ENCODE data around the gene LRRC4.

DNA sequence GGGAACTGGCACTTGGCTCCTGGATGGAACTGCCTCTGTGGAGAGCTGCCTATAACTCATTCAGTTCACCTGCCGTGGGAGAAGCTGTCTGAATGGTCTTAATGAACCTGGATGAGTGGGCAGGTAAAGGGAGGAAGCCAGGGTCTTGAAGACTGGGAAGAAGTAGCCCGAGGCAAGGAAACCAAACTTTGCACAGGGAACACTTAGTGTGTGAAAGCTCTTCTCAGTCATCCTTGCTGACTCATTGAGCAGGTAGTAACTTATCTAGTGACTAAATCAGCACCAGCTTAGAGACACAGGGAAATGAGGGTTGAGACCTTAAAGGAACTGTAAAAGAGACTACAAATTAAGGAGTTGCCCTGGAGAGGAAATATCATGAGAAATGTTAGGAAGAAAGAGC lies 9.9 kb downstream of the LRRC4 start:
- no peak for TF ChIP-seq POLR2A (IDR thresholded peaks at IDR 0.05)
- TF ChIP-seq, protein P1, sequence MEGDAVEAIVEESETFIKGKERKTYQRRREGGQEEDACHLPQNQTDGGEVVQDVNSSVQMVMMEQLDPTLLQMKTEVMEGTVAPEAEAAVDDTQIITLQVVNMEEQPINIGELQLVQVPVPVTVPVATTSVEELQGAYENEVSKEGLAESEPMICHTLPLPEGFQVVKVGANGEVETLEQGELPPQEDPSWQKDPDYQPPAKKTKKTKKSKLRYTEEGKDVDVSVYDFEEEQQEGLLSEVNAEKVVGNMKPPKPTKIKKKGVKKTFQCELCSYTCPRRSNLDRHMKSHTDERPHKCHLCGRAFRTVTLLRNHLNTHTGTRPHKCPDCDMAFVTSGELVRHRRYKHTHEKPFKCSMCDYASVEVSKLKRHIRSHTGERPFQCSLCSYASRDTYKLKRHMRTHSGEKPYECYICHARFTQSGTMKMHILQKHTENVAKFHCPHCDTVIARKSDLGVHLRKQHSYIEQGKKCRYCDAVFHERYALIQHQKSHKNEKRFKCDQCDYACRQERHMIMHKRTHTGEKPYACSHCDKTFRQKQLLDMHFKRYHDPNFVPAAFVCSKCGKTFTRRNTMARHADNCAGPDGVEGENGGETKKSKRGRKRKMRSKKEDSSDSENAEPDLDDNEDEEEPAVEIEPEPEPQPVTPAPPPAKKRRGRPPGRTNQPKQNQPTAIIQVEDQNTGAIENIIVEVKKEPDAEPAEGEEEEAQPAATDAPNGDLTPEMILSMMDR (IDR thresholded peaks at IDR 0.05) = no peak

Data from uterus (tissue), 2 donors.